HCT116 (cell line): ENCODE measurements around the gene ZBTB7B. TPM values are rescaled to one million over a fixed set of nuclear protein-coding genes. Genes with fewer than 3 reads are reported as not detected.

Experiments used
- ATAC-seq: fragments of 200-7000 bp; cut with Tn5 transposase; 2 replicates; pipeline ENCODE4 v1.9.1; 2020; ENCODE audit warnings: mild to moderate bottlenecking, moderate library complexity
- BruUV-seq: library from RNA; stranded (reverse); fragments of 400-500 nt; replicated peaks from 2 replicates; lab custom pipeline; 2021; lab: Mats Ljungman, UMichigan
- CTCF ChIA-PET: fragments of 300-600 bp; sonication (Branson Sonifier 250); formaldehyde crosslinking; loops from one replicate; lab custom pipeline; 2021; ENCODE audit warnings: antibody characterized with exemption; lab: Charles Lee
- POLR2A ChIA-PET: fragments of 300-600, 350-600 bp; sonication (Branson Sonifier 250); formaldehyde crosslinking; loops from one replicate; lab custom pipeline; 2021; ENCODE audit warnings: antibody characterized with exemption; lab: Charles Lee
- RAD21 ChIA-PET, 2 experiments: fragments of 300-600 bp; sonication (Branson Sonifier 250); formaldehyde crosslinking; loops; one replicate each; lab custom pipeline; 2023; ENCODE audit warnings: low total read pairs in 2 of 2; ENCODE audit not compliant: uncharacterized antibody in 2 of 2, unreplicated experiment in 2 of 2, low non-redundant PET in 1 of 2; lab: Charles Lee
- DNase-seq: peaks from one replicate; pipeline ENCODE4 v3.0.0-alpha.2; 2010; ENCODE audit warnings: low read depth, low spot score
- H2AFZ ChIP-seq: fragments of 200-600 bp; shearing (Covaris generic), sonication (generic); 2 replicates; pipeline ENCODE4 v1.6.1; 2017; ENCODE audit warnings: low read depth, mixed run types, mixed read lengths, antibody characterized with exemption, low read length; ENCODE audit not compliant: poor library complexity, severe bottlenecking
- H3K27ac ChIP-seq: 2 replicates; pipeline ENCODE4 v1.5.1; 2012; ENCODE audit warnings: low read depth, low read length
- H3K27me3 ChIP-seq: fragments of 200-600 bp; sonication (generic); 2 replicates; pipeline ENCODE4 v1.6.1; 2016; ENCODE audit warnings: mixed run types, low read length, mixed read lengths; ENCODE audit not compliant: insufficient read depth
- H3K36me3 ChIP-seq, 2 experiments: fragments of 200-500 bp in 1 of 2; fragments of 200-600 bp in 1 of 2; sonication (Bioruptor generic) in 1 of 2; sonication (generic) in 1 of 2; 2 replicates each; pipeline versions ENCODE4 v1.5.1 to v1.6.1; 2014 to 2016; ENCODE audit warnings: low read length in 2 of 2, inconsistent platforms in 1 of 2, mixed read lengths in 1 of 2, mixed run types in 1 of 2; ENCODE audit not compliant: insufficient read depth in 2 of 2, control insufficient read depth in 1 of 2
- H3K4me1 ChIP-seq, 2 experiments: fragments of 200-600 bp in 1 of 2; sonication (generic) in 1 of 2; 2 replicates each; pipeline versions ENCODE4 v1.5.1 to v1.6.1; 2012 to 2017; ENCODE audit warnings: low read length in 2 of 2, inconsistent platforms in 1 of 2, mild to moderate bottlenecking in 1 of 2, mixed read lengths in 1 of 2, mixed run types in 1 of 2, moderate library complexity in 1 of 2; ENCODE audit not compliant: insufficient read depth in 2 of 2, control insufficient read depth in 1 of 2
- H3K4me2 ChIP-seq: fragments of 200-600 bp; sonication (generic); 2 replicates; pipeline ENCODE4 v1.6.1; 2017; ENCODE audit warnings: mixed run types, low read length, mixed read lengths
- H3K4me3 ChIP-seq, 2 experiments: fragments of 200-600 bp in 1 of 2; sonication (generic) in 1 of 2; replicated peaks in 1 of 2; 2 replicates each; pipeline ENCODE4 v1.5.1; 2011 to 2016; ENCODE audit warnings: low read length in 2 of 2, control low read depth in 1 of 2, low read depth in 1 of 2, mild to moderate bottlenecking in 1 of 2, mixed read lengths in 1 of 2, mixed run types in 1 of 2
- H3K79me2 ChIP-seq: fragments of 200-600 bp; sonication (generic); 2 replicates; pipeline ENCODE4 v1.6.1; 2017; ENCODE audit warnings: mild to moderate bottlenecking, mixed run types, low read length, moderate library complexity, mixed read lengths; ENCODE audit not compliant: insufficient read depth
- H3K9ac ChIP-seq: fragments of 200-600 bp; sonication (generic); 2 replicates; pipeline ENCODE4 v1.6.1; 2016; ENCODE audit warnings: low read length, mixed read lengths
- H3K9me2 ChIP-seq: fragments of 200-600 bp; sonication (generic), shearing (Covaris generic); 2 replicates; pipeline ENCODE4 v1.6.1; 2017; ENCODE audit warnings: mixed run types, mild to moderate bottlenecking, moderate library complexity; ENCODE audit not compliant: insufficient read depth
- H3K9me3 ChIP-seq, 2 experiments: fragments of 200-500 bp in 1 of 2; fragments of 200-600 bp in 1 of 2; sonication (Bioruptor generic) in 1 of 2; sonication (generic) in 1 of 2; 2 replicates each; pipeline ENCODE4 v1.6.1; 2014 to 2017; ENCODE audit warnings: low read length in 2 of 2, mixed read lengths in 2 of 2, inconsistent platforms in 1 of 2, low read depth in 1 of 2, mild to moderate bottlenecking in 1 of 2, mixed run types in 1 of 2, moderate library complexity in 1 of 2; ENCODE audit not compliant: control insufficient read depth in 1 of 2, insufficient read depth in 1 of 2
- H4K20me1 ChIP-seq: fragments of 200-600 bp; sonication (generic), shearing (Covaris generic); 2 replicates; pipeline ENCODE4 v1.6.1; 2017; ENCODE audit warnings: mixed run types, mild to moderate bottlenecking, moderate library complexity; ENCODE audit not compliant: insufficient read depth
- CBX3 ChIP-seq: IDR thresholded peaks from 2 replicates; pipeline ENCODE4 v1.6.1; 2012; ENCODE audit warnings: low read depth
- CEBPB ChIP-seq: IDR thresholded peaks from 2 replicates; pipeline ENCODE4 v1.6.1; 2012; ENCODE audit warnings: low read depth
- EGR1 ChIP-seq: IDR thresholded peaks from 2 replicates; pipeline ENCODE4 v1.6.1; 2012; ENCODE audit warnings: low read depth
- POLR2AphosphoS5 ChIP-seq: IDR thresholded peaks from 2 replicates; pipeline ENCODE4 v1.6.1; 2011; ENCODE audit warnings: mild to moderate bottlenecking, low read depth, low read length, moderate library complexity
- RAD21 ChIP-seq: IDR thresholded peaks from 2 replicates; pipeline ENCODE4 v1.6.1; 2012; ENCODE audit warnings: low read depth, mild to moderate bottlenecking
- SIN3A ChIP-seq: IDR thresholded peaks from 2 replicates; pipeline ENCODE4 v1.6.1; 2012; ENCODE audit warnings: low read depth
- SRF ChIP-seq: IDR thresholded peaks from 2 replicates; pipeline ENCODE4 v1.6.1; 2012; ENCODE audit warnings: low read depth
- ZFX ChIP-seq: fragments of 450-650 bp; IDR thresholded peaks from 2 replicates; pipeline ENCODE4 v1.6.1; 2017
- ZNF274 ChIP-seq: fragments of 200-500 bp; sonication (Bioruptor generic); IDR thresholded peaks from 2 replicates; pipeline ENCODE4 v1.6.1; 2014; ENCODE audit warnings: mild to moderate bottlenecking, low read depth, low read length, inconsistent platforms
- intact Hi-C: fragments of 100-400 bp; cut with micrococcal nuclease; formaldehyde crosslinking; loops from 2 replicates; pipeline ENCODE4 v1.10.0; 2022
- total RNA-seq: library from RNA; stranded (reverse); gene quantifications from one replicate; pipeline ENCODE4 v1.2.1, GENCODE V29; 2021; ENCODE audit not compliant: unreplicated experiment
- TF ChIP-seq, protein P1 (sequence below): IDR thresholded peaks from 2 replicates; pipeline ENCODE4 v1.6.1; 2012; ENCODE audit warnings: low read depth
- TF ChIP-seq, protein P2 (sequence below): IDR thresholded peaks from 2 replicates; pipeline ENCODE4 v1.6.1; 2012

Gene ZBTB7B
- total RNA-seq, 1 experiment from 2014 or later, result 57.0 TPM

DNA sequence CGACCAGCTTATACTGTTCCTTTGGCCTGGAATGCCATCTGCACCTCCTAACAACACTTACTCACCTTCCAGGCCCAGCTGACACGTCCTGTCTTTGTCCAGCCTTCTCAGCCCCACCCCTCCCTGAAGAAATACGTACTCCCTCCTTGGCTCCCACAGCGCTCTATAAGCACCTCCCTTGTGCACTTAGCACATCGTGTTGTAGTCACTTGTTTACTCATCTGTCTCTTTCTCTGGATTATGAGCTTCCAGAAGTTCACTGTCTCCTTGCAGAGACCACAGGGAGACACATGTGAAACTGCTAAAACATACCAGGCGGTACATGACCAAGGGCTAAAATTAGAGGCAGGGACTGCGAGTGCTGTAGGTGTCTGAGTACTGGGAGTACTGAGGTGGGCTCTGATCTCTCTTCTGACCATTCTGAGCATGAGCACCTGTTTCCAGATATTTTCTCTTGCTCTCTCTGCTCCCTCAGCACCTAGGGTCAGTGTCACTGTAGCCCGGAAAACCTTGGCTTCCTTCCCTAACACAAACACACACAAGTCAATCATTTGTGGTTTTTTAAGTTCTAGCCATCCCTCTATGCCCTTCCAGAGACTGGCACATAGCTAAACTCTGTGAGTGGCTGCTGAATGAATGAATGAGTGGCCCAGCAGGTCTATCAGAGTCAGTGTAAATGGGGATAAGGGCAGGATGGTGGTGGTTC, 36.2 kb downstream of the ZBTB7B start:
- Histone ChIP-seq H3K4me1 (peaks cover 0 to 11% of the 10 kb centered on the region in 2 experiments; a peak in 2 of 4 replicates), H3K36me3 (no peaks in the 10 kb centered on the region), H3K9ac (no peak overlapping the region), H3K4me3 (no peak overlapping the region), H2AFZ (no peak overlapping the region), H3K4me2 (no peak overlapping the region), H3K27me3 (no peaks in the 10 kb centered on the region), H3K9me3 (no peaks in the 10 kb centered on the region), H3K9me2 (no peaks in the 10 kb centered on the region), H3K79me2 (no peaks in the 10 kb centered on the region), H3K27ac (no peak overlapping the region), H4K20me1 (no peaks in the 10 kb centered on the region)
- BruUV-seq, result no TSS peak
- DNase-seq, result no peak
- 0 out of 2 replicates have a peak, but pooled peaks have one; percentile 36 for ATAC-seq
- CTCF ChIA-PET, result interaction anchor here (1.1 to 1.7 kb wide), 2 partner anchors 10 to 12 kb away, joined by 3 to 6 read pairs; partner anchors contain the start of gene ADAM15
- intact Hi-C loops, result no loop called here
- RAD21 ChIA-PET, result no interaction called here
- POLR2A ChIA-PET, result interaction anchor here (1.2 kb wide), 1 partner anchor 55 kb away, joined by 3 read pairs; the partner anchor contains the start of gene FLAD1
- TF ChIP-seq SIN3A (no peak), EGR1 (no peak), RAD21 (no peak), POLR2AphosphoS5 (no peak), CEBPB (no peak), ZFX (no peak), CBX3 (no peak), ZNF274 (no peak), SRF (no peak)
- TF ChIP-seq, protein P1, sequence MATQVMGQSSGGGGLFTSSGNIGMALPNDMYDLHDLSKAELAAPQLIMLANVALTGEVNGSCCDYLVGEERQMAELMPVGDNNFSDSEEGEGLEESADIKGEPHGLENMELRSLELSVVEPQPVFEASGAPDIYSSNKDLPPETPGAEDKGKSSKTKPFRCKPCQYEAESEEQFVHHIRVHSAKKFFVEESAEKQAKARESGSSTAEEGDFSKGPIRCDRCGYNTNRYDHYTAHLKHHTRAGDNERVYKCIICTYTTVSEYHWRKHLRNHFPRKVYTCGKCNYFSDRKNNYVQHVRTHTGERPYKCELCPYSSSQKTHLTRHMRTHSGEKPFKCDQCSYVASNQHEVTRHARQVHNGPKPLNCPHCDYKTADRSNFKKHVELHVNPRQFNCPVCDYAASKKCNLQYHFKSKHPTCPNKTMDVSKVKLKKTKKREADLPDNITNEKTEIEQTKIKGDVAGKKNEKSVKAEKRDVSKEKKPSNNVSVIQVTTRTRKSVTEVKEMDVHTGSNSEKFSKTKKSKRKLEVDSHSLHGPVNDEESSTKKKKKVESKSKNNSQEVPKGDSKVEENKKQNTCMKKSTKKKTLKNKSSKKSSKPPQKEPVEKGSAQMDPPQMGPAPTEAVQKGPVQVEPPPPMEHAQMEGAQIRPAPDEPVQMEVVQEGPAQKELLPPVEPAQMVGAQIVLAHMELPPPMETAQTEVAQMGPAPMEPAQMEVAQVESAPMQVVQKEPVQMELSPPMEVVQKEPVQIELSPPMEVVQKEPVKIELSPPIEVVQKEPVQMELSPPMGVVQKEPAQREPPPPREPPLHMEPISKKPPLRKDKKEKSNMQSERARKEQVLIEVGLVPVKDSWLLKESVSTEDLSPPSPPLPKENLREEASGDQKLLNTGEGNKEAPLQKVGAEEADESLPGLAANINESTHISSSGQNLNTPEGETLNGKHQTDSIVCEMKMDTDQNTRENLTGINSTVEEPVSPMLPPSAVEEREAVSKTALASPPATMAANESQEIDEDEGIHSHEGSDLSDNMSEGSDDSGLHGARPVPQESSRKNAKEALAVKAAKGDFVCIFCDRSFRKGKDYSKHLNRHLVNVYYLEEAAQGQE, result no peak
- TF ChIP-seq, protein P2, sequence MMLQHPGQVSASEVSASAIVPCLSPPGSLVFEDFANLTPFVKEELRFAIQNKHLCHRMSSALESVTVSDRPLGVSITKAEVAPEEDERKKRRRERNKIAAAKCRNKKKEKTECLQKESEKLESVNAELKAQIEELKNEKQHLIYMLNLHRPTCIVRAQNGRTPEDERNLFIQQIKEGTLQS, result no peak
